CD14-positive monocyte (primary cell): ENCODE measurements around the gene JPH2. TPM values are rescaled to one million over a fixed set of nuclear protein-coding genes. Genes with fewer than 3 reads are reported as not detected.

Source experiments
- DNase-seq, 3 donors: peaks; one replicate each; pipeline ENCODE4 v3.0.0-alpha.2; 2011 to 2022
- H2AFZ ChIP-seq: 2 replicates; pipeline ENCODE4 v1.6.0; 2012; ENCODE audit warnings: mild to moderate bottlenecking, low read depth, low read length, inconsistent platforms; ENCODE audit not compliant: insufficient read depth, poor library complexity, severe bottlenecking
- H3K27ac ChIP-seq, 2 donors: 1 replicate in 1 of 2; 2 replicates in 1 of 2; pipeline ENCODE4 v1.5.1; 2012 to 2013; ENCODE audit warnings: low read length in 2 of 2, control low read depth in 1 of 2, inconsistent platforms in 1 of 2, low read depth in 1 of 2, mild to moderate bottlenecking in 1 of 2
- H3K27me3 ChIP-seq, 2 donors: one replicate each; pipeline versions ENCODE4 v1.6.0 to v1.6.1; 2011 to 2013; ENCODE audit warnings: low read length in 2 of 2; ENCODE audit not compliant: control insufficient read depth in 2 of 2, insufficient read depth in 2 of 2
- H3K36me3 ChIP-seq, 2 donors: replicated peaks in 1 of 2; 1 replicate in 1 of 2; 2 replicates in 1 of 2; pipeline versions ENCODE4 v1.5.1 to v1.6.1; 2012 to 2013; ENCODE audit warnings: low read length in 2 of 2, control low read depth in 1 of 2, inconsistent platforms in 1 of 2, mild to moderate bottlenecking in 1 of 2; ENCODE audit not compliant: insufficient read depth in 2 of 2, control insufficient read depth in 1 of 2
- H3K4me1 ChIP-seq, 2 donors: 1 replicate in 1 of 2; 2 replicates in 1 of 2; pipeline versions ENCODE4 v1.5.1 to v1.6.1; 2012 to 2013; ENCODE audit warnings: low read length in 2 of 2, control low read depth in 1 of 2, inconsistent platforms in 1 of 2, mild to moderate bottlenecking in 1 of 2, moderate library complexity in 1 of 2; ENCODE audit not compliant: insufficient read depth in 2 of 2, control insufficient read depth in 1 of 2
- H3K4me2 ChIP-seq: replicated peaks from 2 replicates; pipeline ENCODE3; 2012; ENCODE audit warnings: low read length, moderate library complexity, mild to moderate bottlenecking; ENCODE audit not compliant: poor library complexity, severe bottlenecking; ENCODE audit errors: extremely low read depth
- H3K4me3 ChIP-seq, 3 experiments: fragments of 200-600 bp in 1 of 3; sonication (generic) in 1 of 3; replicated peaks in 1 of 3; 1 replicate in 2 of 3; 2 replicates in 1 of 3; pipeline ENCODE4 v1.5.1; 2011 to 2013; ENCODE audit warnings: low read length in 3 of 3, mild to moderate bottlenecking in 3 of 3, control low read depth in 2 of 3, low read depth in 2 of 3, inconsistent platforms in 1 of 3, moderate library complexity in 1 of 3
- H3K79me2 ChIP-seq: 2 replicates; pipeline ENCODE4 v1.6.0; 2012; ENCODE audit warnings: mild to moderate bottlenecking, control low read depth, inconsistent platforms, low read length, moderate library complexity; ENCODE audit not compliant: insufficient read depth
- H3K9ac ChIP-seq: 2 replicates; pipeline ENCODE4 v1.6.0; 2017; ENCODE audit warnings: low read length, mild to moderate bottlenecking; ENCODE audit not compliant: insufficient read depth, poor library complexity, severe bottlenecking
- H3K9me3 ChIP-seq, 2 donors: replicated peaks in 1 of 2; 1 replicate in 1 of 2; 2 replicates in 1 of 2; pipeline versions ENCODE4 v1.5.1 to v1.6.1; 2012 to 2013; ENCODE audit warnings: low read length in 2 of 2, control low read depth in 1 of 2; ENCODE audit not compliant: control insufficient read depth in 1 of 2, insufficient read depth in 1 of 2
- H4K20me1 ChIP-seq: 2 replicates; pipeline ENCODE4 v1.6.0; 2012; ENCODE audit warnings: mild to moderate bottlenecking, low read length, control low read depth, moderate library complexity; ENCODE audit not compliant: insufficient read depth
- H3K27ac Mint-ChIP-seq, 7 donors: one replicate each; pipeline ENCODE4 v1.8.0; 2020; ENCODE audit warnings: mild to moderate bottlenecking in 7 of 7, mixed read lengths in 7 of 7, moderate library complexity in 6 of 7, inconsistent platforms in 2 of 7
- H3K27me3 Mint-ChIP-seq, 3 donors: one replicate each; pipeline ENCODE4 v1.8.0; 2021 to 2022; ENCODE audit warnings: low read depth in 3 of 3, mild to moderate bottlenecking in 3 of 3, mixed read lengths in 3 of 3, moderate library complexity in 3 of 3, inconsistent platforms in 1 of 3
- H3K36me3 Mint-ChIP-seq, 2 donors: one replicate each; pipeline ENCODE4 v1.8.0; 2020; ENCODE audit warnings: mixed read lengths in 2 of 2, inconsistent platforms in 1 of 2, mild to moderate bottlenecking in 1 of 2
- H3K4me1 Mint-ChIP-seq: one replicate; pipeline ENCODE4 v1.8.0; 2020; ENCODE audit warnings: mild to moderate bottlenecking, mixed read lengths
- H3K4me3 Mint-ChIP-seq, 2 donors: one replicate each; pipeline ENCODE4 v1.8.0; 2020; ENCODE audit warnings: mild to moderate bottlenecking in 2 of 2, mixed read lengths in 2 of 2, moderate library complexity in 1 of 2
- H3K9me3 Mint-ChIP-seq, 7 donors: one replicate each; pipeline ENCODE4 v1.8.0; 2020 to 2022; ENCODE audit warnings: mixed read lengths in 7 of 7, mild to moderate bottlenecking in 6 of 7, moderate library complexity in 6 of 7, inconsistent platforms in 2 of 7
- WGBS: methylation state at CpG from one replicate; pipeline ENCODE4 v1.1.5; 2013; ENCODE audit warnings: missing lambda C conversion rate; ENCODE audit not compliant: insufficient coverage; 5-methylcytosine and 5-hydroxymethylcytosine counted together
- intact Hi-C, 2 donors: fragments of 100-400 bp; cut with micrococcal nuclease; formaldehyde crosslinking; loops; one replicate each; pipeline versions ENCODE4 v1.15.0 to v1.15.1; 2023
- polyA plus RNA-seq, 3 donors: library from polyadenylated mRNA; depleted of rRNA in 1 of 3; unstranded in 2 of 3; stranded (reverse) in 1 of 3; fragments of 300-500 nt in 2 of 3; fragments of >200 nt in 1 of 3; fragmentation: Illumina TruSeq in 2 of 3; gene quantifications; 1 replicate in 2 of 3; 2 replicates in 1 of 3; pipeline ENCODE4 v1.2.3, GENCODE V29; 2012 to 2021
- TF ChIP-seq, protein P1 (sequence below): fragments of 200-600 bp; IDR thresholded peaks from one replicate; pipeline ENCODE4 v1.8.0; 2022; ENCODE audit warnings: antibody characterized with exemption, mild to moderate bottlenecking

Gene JPH2
- polyA plus RNA-seq, 3 donors = not detected

GRCh38 chr20:44159711-44160110 lies 27.3 kb downstream of the JPH2 start:
- H3K4me1 Mint-ChIP-seq = no peaks in the 10 kb centered on the region
- H3K27me3 ChIP-seq = no peaks in the 10 kb centered on the region
- no peak overlapping the region for H3K27ac Mint-ChIP-seq
- no peaks in the 10 kb centered on the region for H3K9me3 ChIP-seq
- H3K27ac ChIP-seq = no peak overlapping the region
- H2AFZ ChIP-seq = no peak overlapping the region
- no peak overlapping the region for H3K4me2 ChIP-seq
- H4K20me1 ChIP-seq = no peaks in the 10 kb centered on the region
- DNase-seq = no peak
- H3K79me2 ChIP-seq = no peaks in the 10 kb centered on the region
- no peak overlapping the region for H3K4me3 Mint-ChIP-seq
- intact Hi-C loops = no loop called here
- H3K4me3 ChIP-seq = no peak overlapping the region
- TF ChIP-seq, protein P1, sequence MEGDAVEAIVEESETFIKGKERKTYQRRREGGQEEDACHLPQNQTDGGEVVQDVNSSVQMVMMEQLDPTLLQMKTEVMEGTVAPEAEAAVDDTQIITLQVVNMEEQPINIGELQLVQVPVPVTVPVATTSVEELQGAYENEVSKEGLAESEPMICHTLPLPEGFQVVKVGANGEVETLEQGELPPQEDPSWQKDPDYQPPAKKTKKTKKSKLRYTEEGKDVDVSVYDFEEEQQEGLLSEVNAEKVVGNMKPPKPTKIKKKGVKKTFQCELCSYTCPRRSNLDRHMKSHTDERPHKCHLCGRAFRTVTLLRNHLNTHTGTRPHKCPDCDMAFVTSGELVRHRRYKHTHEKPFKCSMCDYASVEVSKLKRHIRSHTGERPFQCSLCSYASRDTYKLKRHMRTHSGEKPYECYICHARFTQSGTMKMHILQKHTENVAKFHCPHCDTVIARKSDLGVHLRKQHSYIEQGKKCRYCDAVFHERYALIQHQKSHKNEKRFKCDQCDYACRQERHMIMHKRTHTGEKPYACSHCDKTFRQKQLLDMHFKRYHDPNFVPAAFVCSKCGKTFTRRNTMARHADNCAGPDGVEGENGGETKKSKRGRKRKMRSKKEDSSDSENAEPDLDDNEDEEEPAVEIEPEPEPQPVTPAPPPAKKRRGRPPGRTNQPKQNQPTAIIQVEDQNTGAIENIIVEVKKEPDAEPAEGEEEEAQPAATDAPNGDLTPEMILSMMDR = no peak
- no peaks in the 10 kb centered on the region for H3K4me1 ChIP-seq
- H3K27me3 Mint-ChIP-seq = peaks cover 5 to 24% (median 13%) of the 10 kb centered on the region in 3 donors
- 72% methylated on average over 50 of the region's 50 CpGs for WGBS
- H3K9ac ChIP-seq = no peak overlapping the region
- no peaks in the 10 kb centered on the region for H3K36me3 Mint-ChIP-seq
- H3K36me3 ChIP-seq = no peaks in the 10 kb centered on the region
- peaks cover 0 to 2% (median 0%) of the 10 kb centered on the region in 7 donors for H3K9me3 Mint-ChIP-seq

- WGBS = 88% methylated on average over 1 of the region's 2 CpGs
- H3K9me3 Mint-ChIP-seq = peaks cover 0 to 2% (median 0%) of the 10 kb centered on the region in 7 donors
- Histone ChIP-seq H2AFZ (no peak overlapping the region), H3K4me1 (no peaks in the 10 kb centered on the region), H3K9me3 (no peaks in the 10 kb centered on the region), H3K9ac (no peak overlapping the region), H3K79me2 (no peaks in the 10 kb centered on the region), H3K27me3 (no peaks in the 10 kb centered on the region), H4K20me1 (no peaks in the 10 kb centered on the region), H3K4me2 (no peak overlapping the region), H3K36me3 (no peaks in the 10 kb centered on the region), H3K27ac (no peak overlapping the region), H3K4me3 (no peak overlapping the region)
- H3K27ac Mint-ChIP-seq = no peak overlapping the region
- H3K36me3 Mint-ChIP-seq = no peaks in the 10 kb centered on the region
- no peak overlapping the region for H3K4me3 Mint-ChIP-seq
- peaks cover 7 to 23% (median 13%) of the 10 kb centered on the region in 3 donors for H3K27me3 Mint-ChIP-seq
- intact Hi-C loops = no loop called here
- TF ChIP-seq, protein P1 = no peak
- no peaks in the 10 kb centered on the region for H3K4me1 Mint-ChIP-seq
- DNase-seq = no peak
Observed at GRCh38 chr20:44159125-44159524, 27.9 kb downstream of the JPH2 start.
